GM23248 (cell line): ENCODE results near the gene RBMY1E. TPM values are rescaled to one million over a fixed set of nuclear protein-coding genes. Genes with fewer than 3 reads are reported as not detected.
"Not testable (repeated sequence)": the region's sequence is repeated elsewhere in the genome, so short reads cannot be mapped to it uniquely, and the experiment has no call there.

ENCODE experiments used
- DNase-seq: peaks from one replicate; pipeline ENCODE4 v3.0.0-alpha.2; 2015
- H2AFZ ChIP-seq: fragments of 200-600 bp; sonication (generic); 2 replicates; pipeline ENCODE4 v1.6.1; 2016; ENCODE audit warnings: antibody characterized with exemption
- H3F3A ChIP-seq: fragments of 200-600 bp; sonication (generic); 2 replicates; pipeline ENCODE4 v1.6.1; 2016; ENCODE audit warnings: mild to moderate bottlenecking, antibody characterized with exemption, mixed run types; ENCODE audit not compliant: insufficient read depth
- H3K27ac ChIP-seq: fragments of 200-600 bp; sonication (generic); 2 replicates; pipeline ENCODE4 v1.5.1; 2016; ENCODE audit warnings: mild to moderate bottlenecking
- H3K27me3 ChIP-seq: fragments of 200-600 bp; sonication (generic); replicated peaks from 2 replicates; pipeline ENCODE4 v1.6.1; 2016; ENCODE audit warnings: mild to moderate bottlenecking; ENCODE audit not compliant: insufficient read depth
- H3K36me3 ChIP-seq: fragments of 200-600 bp; sonication (generic); 2 replicates; pipeline ENCODE4 v1.6.1; 2016; ENCODE audit warnings: low read depth, mild to moderate bottlenecking
- H3K4me1 ChIP-seq: fragments of 200-600 bp; sonication (generic); 2 replicates; pipeline ENCODE4 v1.6.1; 2016; ENCODE audit warnings: mild to moderate bottlenecking; ENCODE audit not compliant: insufficient read depth
- H3K4me2 ChIP-seq: fragments of 200-600 bp; sonication (generic); one replicate; pipeline ENCODE4 v1.6.1; 2016; ENCODE audit warnings: mild to moderate bottlenecking; ENCODE audit not compliant: unreplicated experiment
- H3K4me3 ChIP-seq: fragments of 200-600 bp; sonication (generic); 2 replicates; pipeline ENCODE4 v1.5.1; 2016; ENCODE audit warnings: mild to moderate bottlenecking
- H3K79me2 ChIP-seq: fragments of 200-600 bp; sonication (generic); 2 replicates; pipeline ENCODE4 v1.6.1; 2016; ENCODE audit warnings: mild to moderate bottlenecking; ENCODE audit not compliant: insufficient read depth
- H3K9ac ChIP-seq: fragments of 200-600 bp; sonication (generic); 2 replicates; pipeline ENCODE4 v1.6.1; 2016; ENCODE audit warnings: mild to moderate bottlenecking
- H3K9me2 ChIP-seq: fragments of 200-600 bp; sonication (generic); 2 replicates; pipeline ENCODE4 v1.6.1; 2016; ENCODE audit warnings: mixed run types, mild to moderate bottlenecking, moderate library complexity; ENCODE audit not compliant: insufficient read depth
- H3K9me3 ChIP-seq: fragments of 200-600 bp; sonication (generic); one replicate; pipeline ENCODE4 v1.6.1; 2017; ENCODE audit warnings: low read depth
- H4K20me1 ChIP-seq: fragments of 200-600 bp; sonication (generic); 2 replicates; pipeline ENCODE4 v1.6.0; 2016; ENCODE audit not compliant: insufficient read depth
- WGBS, 2 experiments: methylation state at CpG; one replicate each; pipeline ENCODE4 v1.1.6; 2015 to 2017; ENCODE audit warnings: low lambda C conversion rate in 2 of 2, low coverage in 1 of 2; ENCODE audit errors: missing lambda C conversion rate in 2 of 2; 5-methylcytosine and 5-hydroxymethylcytosine counted together
- in situ Hi-C: fragments of 300-500 bp; cut with MboI; formaldehyde crosslinking; loops from 2 replicates; pipeline ENCODE4 v1.15.0; 2020
- polyA plus RNA-seq: library from polyadenylated mRNA; unstranded; fragments of >200 nt; fragmentation: Nextera tagmentation; extraction: Ambion mirVana; gene quantifications from 2 replicates; pipeline ENCODE4 v1.2.1, GENCODE V29; 2016
- total RNA-seq: library from RNA; depleted of rRNA; stranded (reverse); fragments of >200 nt; shearing (Covaris generic); gene quantifications from 2 replicates; pipeline ENCODE4 v1.2.3, GENCODE V29; 2014; rRNA removed

The RBMY1E gene
- total RNA-seq (not detected in 2 replicates), polyA plus RNA-seq (not detected in 2 replicates)

DNA sequence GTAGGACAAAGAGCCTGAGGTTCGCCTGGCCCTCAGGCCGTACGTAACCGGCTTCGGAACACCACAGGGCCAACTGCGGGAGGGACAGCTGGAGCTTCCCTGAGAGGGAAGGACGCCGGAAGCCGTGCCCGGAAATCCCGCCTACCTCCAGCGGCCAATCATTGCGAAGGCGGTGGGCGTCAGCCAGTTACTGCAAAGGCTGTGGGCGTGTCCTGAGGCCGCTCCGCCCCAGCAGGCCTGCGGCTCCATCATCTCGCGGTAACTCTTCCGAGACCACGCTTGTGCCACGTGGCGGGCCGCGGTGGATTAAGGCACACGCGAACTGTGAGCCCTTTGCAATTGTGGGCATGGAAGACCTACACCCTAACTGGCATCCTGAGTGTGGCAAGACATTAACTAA, at the start of gene RBMY1E:
TSS of gene RBMY1E (minus strand) at position 101 of the 400 bp plus-strand sequence. CDS start 1,978 bp downstream, outside the sequence.
- WGBS, 2 experiments, result no CpG with 5 or more reads among the region's 29 CpGs

DNA sequence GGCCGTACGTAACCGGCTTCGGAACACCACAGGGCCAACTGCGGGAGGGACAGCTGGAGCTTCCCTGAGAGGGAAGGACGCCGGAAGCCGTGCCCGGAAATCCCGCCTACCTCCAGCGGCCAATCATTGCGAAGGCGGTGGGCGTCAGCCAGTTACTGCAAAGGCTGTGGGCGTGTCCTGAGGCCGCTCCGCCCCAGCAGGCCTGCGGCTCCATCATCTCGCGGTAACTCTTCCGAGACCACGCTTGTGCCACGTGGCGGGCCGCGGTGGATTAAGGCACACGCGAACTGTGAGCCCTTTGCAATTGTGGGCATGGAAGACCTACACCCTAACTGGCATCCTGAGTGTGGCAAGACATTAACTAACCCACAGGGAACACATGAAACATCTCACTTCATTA, 23.4 kb downstream of the RBMY1E start, which contains the start of gene RBMY1D:
TSS of gene RBMY1D (minus strand) at position 101 of the 400 bp plus-strand sequence. CDS start 2,013 bp downstream, outside the sequence.
- H3K9me2 ChIP-seq, H3K27ac ChIP-seq, DNase-seq, H3F3A ChIP-seq, H3K27me3 ChIP-seq, in situ Hi-C loops, H3K9ac ChIP-seq, H3K4me1 ChIP-seq, H3K36me3 ChIP-seq, H2AFZ ChIP-seq, H4K20me1 ChIP-seq, H3K4me2 ChIP-seq, H3K79me2 ChIP-seq, H3K9me3 ChIP-seq, H3K4me3 ChIP-seq: not testable (repeated sequence)
- no CpG with 5 or more reads among the region's 28 CpGs for WGBS, 2 experiments

More for the DNA sequence above, at the start of gene RBMY1E:
- H3K9me3 ChIP-seq, H3F3A ChIP-seq, H3K4me1 ChIP-seq, H3K4me3 ChIP-seq, H3K27ac ChIP-seq, H3K9ac ChIP-seq, H3K27me3 ChIP-seq, H3K4me2 ChIP-seq, H3K79me2 ChIP-seq, H3K9me2 ChIP-seq, DNase-seq, H3K36me3 ChIP-seq, in situ Hi-C loops, H2AFZ ChIP-seq, H4K20me1 ChIP-seq: not testable (repeated sequence)

DNA sequence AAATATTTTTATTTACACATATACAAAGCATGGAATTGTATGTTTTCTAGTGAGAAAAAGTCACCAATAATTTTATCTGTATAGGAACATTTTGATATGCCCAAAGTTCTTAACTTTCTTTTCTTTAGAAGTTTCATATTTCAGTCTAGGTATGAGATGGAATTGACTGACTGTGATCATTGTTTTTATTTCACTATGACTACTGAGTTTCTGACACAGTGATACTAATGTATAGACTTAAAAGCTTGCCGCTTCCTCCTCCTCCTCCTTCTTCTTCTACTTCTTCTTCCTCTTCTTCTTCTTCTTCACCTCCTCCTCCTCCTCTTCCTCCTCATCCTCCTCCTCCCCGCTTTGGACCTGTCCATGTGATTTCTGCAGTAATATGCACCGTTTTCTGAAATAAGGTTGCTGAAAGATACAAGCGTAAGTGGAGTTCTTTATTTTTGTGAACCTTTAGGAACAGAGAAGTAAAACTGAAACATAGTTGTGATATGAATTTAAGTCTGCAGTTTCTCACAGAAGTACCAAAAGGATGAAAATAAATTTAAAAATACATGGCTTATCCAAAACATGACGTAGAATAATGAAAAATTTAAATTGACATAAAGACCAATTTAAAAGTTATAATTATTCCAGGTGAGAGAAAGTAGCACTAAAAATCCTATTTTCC, 48.3 kb downstream of the RBMY1E start:
- H3K9me2 ChIP-seq, H3F3A ChIP-seq, H3K79me2 ChIP-seq, in situ Hi-C loops, H3K27ac ChIP-seq, H3K4me1 ChIP-seq, H3K36me3 ChIP-seq, H2AFZ ChIP-seq, H3K4me2 ChIP-seq, H3K9me3 ChIP-seq, H4K20me1 ChIP-seq, H3K9ac ChIP-seq, H3K4me3 ChIP-seq, DNase-seq, H3K27me3 ChIP-seq: not testable (repeated sequence)
- WGBS, 2 experiments, result no CpG with 5 or more reads among the region's 5 CpGs

Other genes with a start within 250 kb of the RBMY1E start
- not detected in 2 replicates for gene RBMY1D, start 23.5 kb downstream of the RBMY1E start, total RNA-seq
- gene RBMY1D, start 23.5 kb downstream of the RBMY1E start, polyA plus RNA-seq, result not detected in 2 replicates